ENCODE results near the gene CCDC149.

- no peak for TF ChIP-seq REST (IDR thresholded peaks at IDR 0.05; ENCODE audit: insufficient read depth in 1 of 2, low read depth in 2 of 2, low read length in 2 of 2)
- TF ChIP-seq POLR2AphosphoS5 (IDR thresholded peaks at IDR 0.05; ENCODE audit: low read depth, low read length): no peak
- TF ChIP-seq SIN3A (IDR thresholded peaks at IDR 0.05; ENCODE audit: borderline replicate concordance, insufficient read depth, low read length): no peak
These were observed 77.1 kb downstream of the CCDC149 start for GRCh38 chr4:24835696-24836095.
